Stimulated activated CD8-positive, alpha-beta memory T cell treated with anti-CD3 and anti-CD28 coated beads, Interleukin-15, amount 100 ng/mL, for 1 hour (primary cell): ENCODE results near the gene PRRC2B.
"Not testable (repeated sequence)": the region's sequence is repeated elsewhere in the genome, so short reads cannot be mapped to it uniquely, and the experiment has no call there.

Source experiments
- DNase-seq: peaks from one replicate; pipeline ENCODE4 v3.0.0-alpha.2; 2020; ENCODE audit warnings: low read depth

Gene PRRC2B

GRCh38 chr9:131545003-131545785 lies 151.3 kb downstream of the PRRC2B start, which contains the start of gene PRRT1B:
TSS of gene PRRT1B (plus strand) at chr9:131545523. CDS start at chr9:131545616, 93 bp downstream.
- DNase-seq: no peak

GRCh38 chr9:131545786-131546335 lies 152.0 kb downstream of the PRRC2B start:
- DNase-seq: no peak

- DNase-seq: no peak
Measured at GRCh38 chr9:131546336-131547084, 152.6 kb downstream of the PRRC2B start.

GRCh38 chr9:131549186-131549585 lies 155.3 kb downstream of the PRRC2B start:
- not testable (repeated sequence) for DNase-seq
